GM18873 (cell line): ENCODE data around the gene WWTR1.

Experiments
- ATAC-seq: cut with Tn5 transposase; IDR thresholded peaks from one replicate; pipeline ENCODE4 v1.9.1; 2021; ENCODE audit warnings: mild to moderate bottlenecking, moderate library complexity, moderate number of reproducible peaks; ENCODE audit not compliant: unreplicated experiment, low FRiP score

WWTR1 gene

DNA sequence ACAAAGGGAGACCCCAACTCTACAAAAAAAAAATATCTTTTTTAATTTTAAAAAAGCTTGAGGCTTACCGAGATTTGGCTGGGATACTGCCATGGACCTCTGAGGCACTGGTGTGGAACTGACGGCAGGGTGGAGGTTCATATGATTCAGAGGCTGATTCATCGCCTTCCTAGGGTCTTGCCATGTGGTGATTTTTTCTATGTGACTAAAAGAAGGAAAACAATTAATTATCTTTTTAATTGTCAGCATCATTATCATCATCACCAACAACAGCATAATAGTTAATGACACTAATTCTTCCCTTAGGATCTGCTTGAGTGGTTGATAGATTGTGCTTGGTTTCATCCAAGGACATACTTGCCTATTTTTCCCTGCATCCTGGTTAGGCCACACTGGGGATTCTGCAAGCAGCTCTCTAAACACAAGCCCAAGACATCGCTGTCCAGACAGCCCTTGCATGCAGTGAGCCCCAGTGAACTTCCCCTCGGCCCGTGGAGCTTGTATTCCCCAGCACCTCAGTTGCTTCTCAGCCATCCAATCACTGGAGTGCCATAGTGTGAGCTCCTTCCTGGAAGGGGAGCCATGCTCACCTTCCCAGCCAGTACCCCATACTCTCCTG is 84.9 kb downstream of the WWTR1 start:
- no peak for ATAC-seq

DNA sequence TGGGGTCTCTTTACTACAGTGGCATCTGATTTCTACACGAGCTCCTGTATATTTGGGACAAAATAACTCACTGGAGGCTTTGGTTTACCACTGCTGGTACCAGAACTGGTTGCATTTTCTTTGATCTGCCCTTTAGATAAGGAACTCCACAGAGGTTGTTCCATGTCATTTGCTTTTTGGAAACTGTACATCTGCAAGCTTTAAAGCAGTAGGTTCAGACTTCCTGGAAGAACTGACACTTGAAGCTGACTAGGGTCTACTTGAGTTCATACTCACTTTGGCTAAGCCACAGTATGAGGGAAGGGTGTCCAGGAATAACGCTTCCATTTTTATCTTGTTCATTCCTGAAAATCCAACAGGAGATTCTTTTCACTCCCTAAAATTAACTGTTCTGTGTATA is 86.4 kb downstream of the WWTR1 start:
- ATAC-seq: no peak

DNA sequence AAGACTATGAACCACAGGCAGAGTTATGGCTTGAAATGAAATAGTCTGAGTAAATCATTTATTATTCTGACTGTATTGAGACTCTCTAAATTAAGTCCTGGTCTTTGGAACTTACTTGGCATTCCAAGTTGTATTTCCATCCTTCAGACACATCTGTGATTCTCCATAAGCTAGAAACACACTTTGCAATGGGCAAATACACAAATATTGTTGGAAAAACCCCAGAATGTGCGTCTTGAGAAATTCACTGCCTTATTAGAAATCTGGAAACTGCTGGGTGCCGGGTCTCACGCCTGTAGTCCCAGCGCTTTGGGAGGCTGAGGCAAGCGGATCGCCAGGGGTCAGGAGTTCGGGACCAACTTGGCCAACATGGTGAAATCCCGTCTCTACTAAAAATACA is 87.8 kb downstream of the WWTR1 start:
- no peak for ATAC-seq

DNA sequence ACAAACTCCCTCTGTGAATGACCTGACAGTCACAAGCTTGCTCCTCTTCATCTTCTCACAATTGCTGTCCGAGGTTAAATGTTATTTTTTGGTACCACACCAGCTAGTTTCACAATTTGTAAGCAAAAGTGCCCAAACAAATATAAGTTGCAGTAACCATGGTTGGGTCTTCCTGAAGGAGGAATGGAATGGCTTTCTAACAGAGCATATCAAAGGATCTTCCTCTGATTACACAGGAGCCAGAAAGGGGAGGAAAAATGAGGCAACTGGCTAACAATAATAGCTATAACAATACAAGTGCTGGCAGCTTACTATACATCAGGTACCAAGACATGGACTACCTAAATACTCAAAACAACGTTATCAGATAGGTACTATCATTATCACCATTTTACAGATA is 90.4 kb downstream of the WWTR1 start:
- ATAC-seq: no peak

DNA sequence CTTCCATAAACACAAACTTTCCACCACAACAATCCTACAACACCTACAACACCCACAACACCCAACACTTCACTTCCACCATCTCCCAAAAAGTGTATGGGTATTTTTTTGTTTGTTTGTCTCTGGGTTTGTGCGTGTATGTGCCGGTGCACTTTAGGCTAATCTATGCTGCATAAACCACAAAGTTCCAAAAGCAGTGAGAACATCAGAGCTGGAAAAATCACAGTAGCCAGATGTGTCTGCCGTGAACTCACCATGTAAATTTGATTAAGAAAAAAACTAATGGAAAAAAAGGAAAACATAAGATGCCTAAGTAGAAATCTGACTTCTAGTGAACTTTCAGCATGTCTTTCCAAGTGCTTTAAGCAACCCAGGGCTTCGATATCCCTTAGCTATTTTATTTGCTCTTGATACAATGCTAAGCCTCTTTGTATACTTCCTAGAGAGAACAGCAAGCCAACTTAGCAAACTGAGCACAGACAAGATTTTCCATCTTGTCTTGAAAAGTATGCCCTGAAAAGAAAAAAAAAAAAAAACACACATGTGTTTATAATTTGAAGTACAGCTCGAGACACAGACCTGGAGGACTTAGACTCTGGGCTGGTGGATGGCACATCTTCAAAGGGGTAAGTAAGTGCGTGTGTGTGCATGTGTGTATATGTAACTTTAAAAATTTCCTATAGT is 91.4 kb downstream of the WWTR1 start:
- ATAC-seq: no peak

DNA sequence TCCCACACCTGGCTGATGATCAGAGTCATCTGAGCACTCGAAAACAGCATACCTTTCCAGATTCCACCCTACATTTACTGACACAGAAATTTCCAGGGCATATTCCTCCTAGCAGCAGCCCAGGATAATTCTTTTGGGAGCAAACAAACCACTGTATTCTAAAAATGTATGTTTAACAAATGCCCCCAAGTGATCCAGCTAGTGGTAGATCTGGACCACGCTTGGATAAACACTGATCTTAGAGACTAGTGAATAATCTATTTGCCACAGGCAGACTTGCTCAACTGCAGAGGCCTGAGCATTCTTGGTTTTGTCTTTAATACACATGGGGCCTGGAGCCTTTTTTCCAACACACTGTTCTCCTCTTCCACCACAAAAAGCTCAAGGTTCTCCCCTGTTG is 93.7 kb downstream of the WWTR1 start:
- no peak for ATAC-seq

DNA sequence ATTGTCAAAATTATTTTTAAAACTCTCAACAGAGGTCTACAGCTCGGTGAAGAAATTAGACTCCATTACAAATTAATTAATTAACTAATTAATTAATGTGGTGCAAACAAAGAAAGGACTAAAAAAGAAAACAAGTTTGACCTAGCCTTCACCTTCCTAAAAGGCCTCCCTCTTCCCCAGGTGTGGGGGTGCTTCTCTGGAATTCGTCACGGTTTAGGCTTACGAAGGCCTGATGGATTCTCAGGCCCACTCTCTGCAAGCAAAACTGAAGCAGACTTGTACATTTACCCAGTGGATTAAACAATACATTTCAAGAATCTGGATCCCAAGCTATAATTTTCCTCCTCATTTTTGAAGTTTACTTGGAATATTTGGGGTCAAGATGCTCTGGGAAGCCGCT is 94.7 kb downstream of the WWTR1 start:
- ATAC-seq: no peak

DNA sequence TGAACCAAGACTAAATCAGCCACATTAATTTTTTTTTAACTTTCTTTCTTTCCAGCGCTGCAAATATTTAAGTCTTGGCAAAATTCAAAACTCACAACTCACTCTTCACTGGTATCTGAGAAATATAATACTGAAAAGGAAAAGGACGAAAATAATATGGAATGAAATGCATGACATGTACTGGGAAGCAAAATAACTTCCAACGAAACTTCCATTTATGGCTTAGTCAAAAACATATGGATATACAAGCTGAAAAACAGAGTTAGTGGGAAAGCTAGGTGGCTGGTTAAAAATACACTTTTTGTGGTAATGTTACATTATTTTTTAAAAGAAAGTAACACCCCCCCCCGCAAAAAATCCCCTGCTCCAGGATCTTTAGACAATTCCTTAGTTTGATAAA is 97.2 kb downstream of the WWTR1 start:
- ATAC-seq: no peak

DNA sequence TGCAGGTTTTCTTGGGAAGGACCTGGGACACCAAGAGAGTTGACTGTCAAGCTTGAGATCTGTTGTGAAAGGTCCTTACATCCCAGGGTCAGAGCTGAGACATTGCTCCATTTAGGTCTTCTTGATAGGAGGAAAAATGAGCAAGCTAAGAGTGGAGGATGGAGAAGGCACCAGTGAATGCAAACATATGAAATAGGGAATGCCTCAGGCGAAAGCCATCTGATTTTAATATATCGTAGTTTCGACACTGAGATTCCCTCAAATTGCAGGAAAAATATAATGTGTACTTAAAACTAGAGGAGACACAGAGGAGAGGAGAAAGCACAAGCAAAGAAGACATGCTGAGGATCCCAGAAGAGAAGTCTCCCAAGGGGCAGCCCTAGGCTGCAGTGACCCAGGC is 97.8 kb downstream of the WWTR1 start:
- ATAC-seq: no peak

DNA sequence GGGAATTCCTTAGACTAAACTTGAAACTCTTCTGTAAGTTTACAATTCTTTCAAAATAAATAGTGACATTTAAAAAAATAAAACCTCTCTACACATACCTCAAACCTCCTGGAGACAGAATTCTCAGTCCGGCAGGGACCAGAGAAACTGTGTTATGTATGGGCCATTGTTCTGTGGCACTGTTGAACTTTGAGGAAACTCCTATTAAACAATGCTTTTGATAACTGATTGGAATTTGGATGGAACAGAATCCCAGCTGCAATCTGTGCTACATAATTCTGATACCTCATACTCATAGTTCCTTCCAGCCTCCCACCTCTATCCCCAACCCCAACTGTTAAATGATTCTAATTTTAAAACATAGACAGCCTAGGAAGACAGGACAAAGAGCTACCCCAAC is 98.3 kb downstream of the WWTR1 start:
- no peak for ATAC-seq

DNA sequence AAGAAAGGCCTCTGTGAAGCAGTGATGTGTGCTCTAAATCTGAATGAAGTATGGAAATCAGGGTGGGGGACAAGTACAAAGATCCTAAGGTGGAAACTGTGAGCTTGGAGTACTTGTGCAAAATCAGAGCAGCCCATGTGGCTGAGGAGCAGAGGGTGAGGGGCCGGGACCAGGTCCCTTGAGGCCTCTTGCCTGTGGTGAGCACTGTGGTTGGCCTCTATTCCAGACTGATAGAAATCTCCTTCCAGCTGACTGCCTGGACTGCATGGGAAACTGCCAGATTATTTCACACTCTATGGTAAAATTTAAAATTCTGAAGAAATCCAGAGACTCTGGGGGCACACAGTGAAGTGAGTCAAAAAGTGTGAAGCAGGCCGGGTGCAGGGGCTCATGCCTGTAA is 101.9 kb downstream of the WWTR1 start:
- ATAC-seq: no peak

DNA sequence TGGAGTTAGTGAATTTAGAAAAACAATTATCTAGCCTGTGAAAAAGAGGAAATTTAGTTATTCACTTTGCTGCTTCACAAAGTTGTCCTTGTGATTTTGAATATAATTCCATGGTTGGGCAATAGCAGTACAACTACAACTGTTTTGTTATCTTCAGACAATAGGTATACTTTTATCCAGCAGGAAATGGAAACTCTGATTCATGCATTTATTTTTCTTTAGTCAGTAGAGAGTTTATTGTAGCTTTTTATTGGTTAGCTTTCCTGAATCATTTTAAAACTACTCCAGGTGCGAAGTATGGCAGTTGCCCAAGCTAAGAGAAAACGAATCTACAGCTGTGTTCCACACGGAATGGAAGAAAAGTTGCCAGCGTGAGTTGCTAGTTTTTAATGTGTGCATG is 103.0 kb downstream of the WWTR1 start:
- no peak for ATAC-seq

DNA sequence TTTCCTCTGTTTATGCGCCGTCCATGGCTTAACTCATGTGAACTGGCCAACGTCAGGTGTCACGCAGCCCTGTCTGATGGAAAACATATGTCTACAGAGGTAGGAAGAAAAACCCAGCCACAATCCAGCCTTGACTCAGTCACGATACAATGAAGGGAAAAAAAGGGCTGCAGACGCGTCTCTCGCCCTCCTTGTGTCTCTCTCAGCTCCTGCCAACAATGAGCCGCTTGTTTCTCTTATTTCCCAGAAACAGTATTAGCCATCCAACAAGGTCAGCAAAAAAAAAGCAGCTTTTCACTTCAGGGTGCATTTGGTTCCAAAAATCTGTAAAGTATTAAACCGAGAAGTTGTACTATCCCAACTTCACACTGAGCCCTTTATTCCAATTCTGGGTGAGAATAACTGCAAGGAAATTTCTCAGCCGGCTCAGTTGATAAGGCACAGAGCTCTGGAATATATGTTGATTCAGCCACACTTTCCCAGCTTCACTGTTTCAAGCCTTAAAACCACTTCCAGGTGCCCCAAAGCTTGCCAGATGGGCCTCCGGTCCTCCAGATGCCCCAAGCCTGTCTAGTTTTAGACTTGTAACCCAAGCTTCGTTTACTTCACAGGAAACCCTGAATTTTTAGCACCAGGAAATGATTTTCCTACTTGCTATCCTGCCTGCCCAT is 103.9 kb downstream of the WWTR1 start:
- ATAC-seq: no peak

DNA sequence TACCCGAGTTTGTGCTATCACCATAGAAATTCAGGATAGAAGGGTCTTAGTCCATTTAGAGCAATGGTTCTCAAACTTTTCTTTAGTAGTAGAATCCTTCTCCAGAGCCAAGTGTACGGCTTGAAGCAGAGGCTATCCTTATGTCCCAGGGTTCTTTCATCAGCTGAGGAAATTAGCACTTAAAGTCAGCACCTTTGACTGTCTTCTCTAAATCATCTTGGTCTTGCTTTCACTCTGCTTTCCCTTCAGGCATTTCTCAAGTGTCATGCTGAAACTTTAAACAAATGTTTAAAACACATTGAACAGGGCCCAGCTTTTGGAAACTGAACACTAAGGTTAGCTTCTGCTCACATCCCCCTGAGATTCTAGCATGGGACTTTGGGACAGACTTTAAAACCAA is 105.1 kb downstream of the WWTR1 start:
- ATAC-seq: no peak

DNA sequence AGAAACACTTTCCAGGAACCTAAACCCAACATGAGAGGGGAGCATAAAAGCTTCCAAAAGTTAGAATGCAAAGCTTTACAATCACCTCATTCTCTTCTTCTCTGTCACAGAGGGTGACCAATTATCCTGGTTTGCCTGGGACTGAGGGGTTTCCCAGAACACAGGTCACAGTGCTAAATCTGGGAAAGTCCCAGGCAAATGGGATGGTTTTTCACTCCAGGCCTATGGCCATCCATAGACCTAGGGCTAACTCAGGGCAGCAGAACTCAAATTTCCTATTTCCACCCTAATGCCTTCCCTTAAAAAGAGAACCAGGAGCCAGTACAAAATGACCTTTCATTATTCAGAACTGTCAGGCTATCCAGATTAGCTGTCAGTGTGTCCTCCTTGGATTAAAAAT is 106.3 kb downstream of the WWTR1 start:
- no peak for ATAC-seq

DNA sequence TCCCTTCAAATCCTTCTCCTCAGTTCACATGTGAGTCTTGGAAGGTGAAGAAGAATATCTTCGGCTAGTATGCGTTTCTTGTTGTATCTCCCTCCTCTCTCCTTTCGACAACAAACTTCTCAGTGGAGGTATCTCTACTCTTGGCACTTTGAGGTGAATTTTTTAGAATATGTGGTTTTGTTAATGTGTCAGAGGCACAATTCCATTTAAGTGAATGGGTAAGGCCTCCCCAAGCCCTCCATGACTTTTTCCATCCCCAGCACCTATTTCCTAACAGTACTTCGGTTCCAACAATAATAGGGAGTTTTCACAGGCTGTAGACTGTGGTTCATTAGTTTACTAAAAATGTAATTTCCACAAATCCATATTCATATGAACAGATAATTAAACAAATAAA is 109.2 kb downstream of the WWTR1 start:
- ATAC-seq: no peak

DNA sequence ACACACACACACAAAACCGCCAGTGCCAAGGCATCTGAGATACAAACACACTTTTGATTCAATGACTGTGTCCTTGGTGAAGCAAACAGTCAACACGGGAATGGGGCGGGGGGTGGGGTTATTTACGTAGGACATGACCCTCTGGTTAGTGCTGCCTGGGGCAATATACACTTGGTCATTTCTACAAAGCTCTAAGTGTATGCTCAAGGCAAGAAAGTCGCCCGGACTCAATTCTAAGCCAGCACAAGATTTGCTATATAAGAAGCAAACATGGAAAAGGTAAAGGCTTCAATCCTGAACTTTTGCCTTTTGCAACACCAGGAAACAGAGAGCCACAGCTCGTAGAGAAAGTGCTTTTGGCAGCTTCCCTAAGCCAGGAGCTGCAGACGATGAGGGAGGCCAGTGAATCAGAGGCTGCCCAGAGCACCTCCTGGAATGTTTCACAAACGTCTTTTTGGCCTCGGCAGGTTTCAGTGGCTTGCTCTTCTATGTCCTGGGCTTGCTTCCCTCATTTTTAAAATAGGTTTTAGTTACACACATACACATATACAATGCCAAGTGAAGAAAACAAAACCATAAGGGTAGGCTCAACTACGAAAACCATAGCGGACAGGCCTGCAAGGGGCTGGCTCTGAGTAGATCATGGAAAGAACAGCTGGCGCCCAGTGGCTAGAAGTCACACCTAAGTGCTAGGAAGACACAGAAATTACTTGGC is 109.7 kb downstream of the WWTR1 start:
- ATAC-seq: no peak

DNA sequence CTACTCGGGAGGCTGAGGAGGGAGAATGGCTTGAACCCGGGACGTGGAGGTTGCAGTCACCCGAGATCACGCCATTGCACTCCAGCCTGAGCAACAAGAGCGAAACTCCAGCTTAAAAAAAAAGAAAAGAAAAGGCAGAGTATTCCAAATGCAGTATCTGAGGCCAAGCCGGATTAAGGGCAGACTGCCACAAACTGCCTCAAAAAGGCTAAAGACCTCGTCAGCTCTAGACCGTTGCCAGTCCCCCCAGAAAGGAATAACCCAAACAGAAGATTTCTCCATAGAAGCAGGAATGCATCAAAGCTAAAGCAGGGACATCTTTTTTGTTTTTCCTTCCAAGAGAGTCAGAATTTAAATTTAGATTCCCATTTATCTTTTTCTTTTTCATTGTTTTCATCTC is 110.4 kb downstream of the WWTR1 start:
- ATAC-seq: no peak

DNA sequence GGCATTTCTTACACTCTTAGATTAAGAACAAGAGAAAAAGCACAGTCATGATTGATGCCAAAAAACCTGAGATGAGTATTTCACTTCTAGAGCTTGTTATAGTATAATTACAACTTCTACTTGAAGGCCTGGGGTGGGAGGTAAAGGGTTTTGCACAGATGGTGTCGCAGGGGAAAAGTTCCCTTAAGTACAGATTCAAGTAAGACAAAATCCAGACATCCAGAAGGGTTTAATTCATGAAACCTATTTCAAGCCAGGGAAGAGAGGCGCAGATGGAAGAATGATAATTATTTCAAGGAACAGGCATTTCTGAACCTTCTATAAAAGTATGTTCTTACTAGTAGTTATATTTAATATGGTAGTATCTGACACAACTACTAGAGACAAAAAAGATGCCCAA is 112.8 kb downstream of the WWTR1 start:
- ATAC-seq: no peak

DNA sequence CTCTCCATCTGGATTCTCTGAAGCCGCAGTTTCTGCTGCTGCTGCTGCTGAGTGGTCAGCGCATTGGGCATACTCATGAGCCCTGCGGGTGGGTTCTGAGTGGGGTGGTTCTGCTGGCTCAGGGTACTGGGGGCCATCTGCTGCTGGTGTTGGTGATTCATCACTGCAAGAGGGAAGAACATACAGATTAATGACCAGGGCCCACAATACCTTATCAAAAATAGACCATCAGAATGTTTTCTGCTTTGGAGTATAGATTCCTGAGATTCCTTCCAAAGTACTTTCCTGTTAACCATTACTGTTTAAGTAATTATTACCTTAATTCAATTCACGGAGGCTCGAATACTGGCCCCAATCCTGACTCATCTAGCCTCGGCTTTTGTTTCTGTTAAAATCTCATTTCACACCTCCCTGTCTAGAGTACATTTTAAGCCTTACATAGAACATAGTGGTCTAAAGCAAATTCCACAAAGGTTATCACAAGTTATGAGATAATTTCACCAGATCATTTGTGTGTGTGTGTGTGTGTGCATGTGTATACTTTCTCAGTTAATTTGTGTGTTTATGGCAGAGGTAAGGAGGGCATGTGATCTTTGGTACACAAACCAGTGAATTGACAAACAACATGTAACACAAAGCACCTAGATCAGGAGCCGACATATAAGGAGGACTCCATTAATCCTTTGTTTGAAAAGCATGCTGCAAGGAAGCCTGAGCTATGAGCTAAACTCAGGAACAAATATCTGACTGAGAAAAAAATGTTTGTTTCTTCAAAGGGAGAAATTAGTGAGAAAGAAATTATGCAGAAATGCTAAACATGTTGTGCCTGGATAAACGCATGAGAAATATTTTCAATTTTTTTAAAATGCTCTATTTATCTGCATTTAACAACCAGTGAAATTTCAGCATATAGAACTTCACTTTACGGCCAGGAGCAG is 115.2 kb downstream of the WWTR1 start:
- no peak for ATAC-seq
